ENCODE results near the gene TRIM59. TPM values are rescaled to one million over a fixed set of nuclear protein-coding genes. Genes with fewer than 3 reads are reported as not detected.

TRIM59 gene
- total and polyA plus RNA-seq, 10 of the 15 experiments (the other 5 are each of a cell fraction or from before 2014, with no cell fraction given): 14.4 to 105 (median 33.3) TPM

- TF ChIP-seq BCL3 (IDR thresholded peaks at IDR 0.05; ENCODE audit: borderline replicate concordance, insufficient read depth, low read depth, low read length, poor library complexity, severe bottlenecking) (no peak), CBX3 (IDR thresholded peaks at IDR 0.05; ENCODE audit: borderline replicate concordance, low read depth) (no peak), EED (IDR thresholded peaks at IDR 0.05; ENCODE audit: low read depth) (no peak), PRDM15 (CRISPR knock-in tag; IDR thresholded peaks at IDR 0.05) (no peak), CEBPB (IDR thresholded peaks at IDR 0.05; ENCODE audit: borderline replicate concordance in 1 of 2, low read depth in 2 of 2, low read length in 2 of 2) (no peak), IRF5 (IDR thresholded peaks at IDR 0.05; ENCODE audit: borderline replicate concordance) (no peak), MEF2A (IDR thresholded peaks at IDR 0.05; ENCODE audit: insufficient read depth, low read depth, low read length) (no peak), LARP7 (IDR thresholded peaks at IDR 0.05) (no peak), ZBED1 (IDR thresholded peaks at IDR 0.05; ENCODE audit: borderline replicate concordance) (no peak)
These were observed 29.8 kb upstream of the TRIM59 start (continued) for GRCh38 chr3:160479376-160479775.
